AG04449 (cell line): Measurements from ENCODE around the gene SHROOM1.

Experiments used
- CTCF ChIA-PET: fragments of 350-600 bp; formaldehyde crosslinking; extraction: SDS; loops from one replicate; lab custom pipeline; 2021; ENCODE audit warnings: antibody characterized with exemption; lab: Yijun Ruan, JAX
- POLR2A ChIA-PET: fragments of 400-600, 350-600 bp; formaldehyde crosslinking; extraction: SDS; loops from one replicate; lab custom pipeline; 2020; ENCODE audit warnings: antibody characterized with exemption, inconsistent platforms; lab: Yijun Ruan, JAX
- DNase-seq: peaks from one replicate; pipeline ENCODE4 v3.0.0-alpha.2; 2010; ENCODE audit warnings: low read depth, low spot score
- H3K4me3 ChIP-seq: 2 replicates; pipeline ENCODE4 v1.5.1; 2011; ENCODE audit warnings: low read depth, mild to moderate bottlenecking, control low read depth, low read length
- TF ChIP-seq, protein P1 (sequence below): IDR thresholded peaks from one replicate; pipeline ENCODE4 v1.5.1; 2011; ENCODE audit warnings: mild to moderate bottlenecking, moderate library complexity, low read length, control low read depth, inconsistent platforms; ENCODE audit not compliant: insufficient read depth; ENCODE audit errors: missing control alignments

SHROOM1 gene, protein sequence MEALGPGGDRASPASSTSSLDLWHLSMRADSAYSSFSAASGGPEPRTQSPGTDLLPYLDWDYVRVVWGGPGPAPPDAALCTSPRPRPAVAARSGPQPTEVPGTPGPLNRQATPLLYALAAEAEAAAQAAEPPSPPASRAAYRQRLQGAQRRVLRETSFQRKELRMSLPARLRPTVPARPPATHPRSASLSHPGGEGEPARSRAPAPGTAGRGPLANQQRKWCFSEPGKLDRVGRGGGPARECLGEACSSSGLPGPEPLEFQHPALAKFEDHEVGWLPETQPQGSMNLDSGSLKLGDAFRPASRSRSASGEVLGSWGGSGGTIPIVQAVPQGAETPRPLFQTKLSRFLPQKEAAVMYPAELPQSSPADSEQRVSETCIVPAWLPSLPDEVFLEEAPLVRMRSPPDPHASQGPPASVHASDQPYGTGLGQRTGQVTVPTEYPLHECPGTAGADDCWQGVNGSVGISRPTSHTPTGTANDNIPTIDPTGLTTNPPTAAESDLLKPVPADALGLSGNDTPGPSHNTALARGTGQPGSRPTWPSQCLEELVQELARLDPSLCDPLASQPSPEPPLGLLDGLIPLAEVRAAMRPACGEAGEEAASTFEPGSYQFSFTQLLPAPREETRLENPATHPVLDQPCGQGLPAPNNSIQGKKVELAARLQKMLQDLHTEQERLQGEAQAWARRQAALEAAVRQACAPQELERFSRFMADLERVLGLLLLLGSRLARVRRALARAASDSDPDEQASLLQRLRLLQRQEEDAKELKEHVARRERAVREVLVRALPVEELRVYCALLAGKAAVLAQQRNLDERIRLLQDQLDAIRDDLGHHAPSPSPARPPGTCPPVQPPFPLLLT

DNA sequence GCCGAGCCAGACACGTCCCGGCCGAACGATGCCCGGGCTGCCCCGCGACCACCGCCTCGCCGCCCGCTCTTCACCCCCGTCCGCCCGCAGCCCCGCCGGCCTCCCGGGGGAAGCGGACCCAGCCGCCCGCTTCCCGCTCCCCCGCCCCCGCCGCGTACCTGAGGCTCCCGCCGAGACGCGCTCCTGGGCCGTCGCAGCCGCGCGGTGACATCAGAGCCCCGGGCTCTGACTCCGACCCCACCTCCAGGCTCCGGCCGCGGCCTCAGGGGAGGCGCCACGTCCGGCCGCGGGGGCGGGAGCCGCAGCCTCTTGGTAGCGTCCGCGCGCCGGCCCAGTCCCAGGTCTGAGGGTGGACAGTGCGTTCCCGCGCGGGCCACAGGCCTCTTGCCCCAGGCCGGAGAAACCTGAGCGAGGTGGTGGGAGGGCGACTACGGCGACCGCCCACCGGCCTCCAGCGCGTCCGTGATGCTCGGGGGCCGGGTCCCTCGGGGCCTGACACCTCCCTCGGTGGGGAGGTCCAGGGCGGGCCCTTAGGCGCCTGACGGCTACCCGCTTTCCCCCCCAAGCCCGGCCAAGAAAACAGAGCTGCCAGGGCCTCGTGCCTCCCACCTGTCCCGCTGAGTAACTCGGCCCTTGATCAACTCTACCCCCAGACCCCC, at the start of gene SHROOM1:
TSS of gene SHROOM1 (minus strand) at position 212 of the 659 bp plus-strand sequence. CDS start 4,507 bp downstream, outside the sequence.
- ChIA-PET CTCF (interaction anchor here (0.9 to 12.8 kb wide), 18 partner anchors 8 to 302 kb away, joined by 3 to 197 read pairs (median 6); partner anchors contain the start of genes GDF9, SOWAHA and UQCRQ), POLR2A (interaction anchor here (0.6 to 1.3 kb wide), 2 partner anchors 11 to 322 kb away, joined by 3 read pairs; no protein-coding TSS in a partner anchor)
- peak within 1 kb of the TSS; percentile 64 for H3K4me3 ChIP-seq
- DNase-seq, result no peak
- TF ChIP-seq, protein P1, sequence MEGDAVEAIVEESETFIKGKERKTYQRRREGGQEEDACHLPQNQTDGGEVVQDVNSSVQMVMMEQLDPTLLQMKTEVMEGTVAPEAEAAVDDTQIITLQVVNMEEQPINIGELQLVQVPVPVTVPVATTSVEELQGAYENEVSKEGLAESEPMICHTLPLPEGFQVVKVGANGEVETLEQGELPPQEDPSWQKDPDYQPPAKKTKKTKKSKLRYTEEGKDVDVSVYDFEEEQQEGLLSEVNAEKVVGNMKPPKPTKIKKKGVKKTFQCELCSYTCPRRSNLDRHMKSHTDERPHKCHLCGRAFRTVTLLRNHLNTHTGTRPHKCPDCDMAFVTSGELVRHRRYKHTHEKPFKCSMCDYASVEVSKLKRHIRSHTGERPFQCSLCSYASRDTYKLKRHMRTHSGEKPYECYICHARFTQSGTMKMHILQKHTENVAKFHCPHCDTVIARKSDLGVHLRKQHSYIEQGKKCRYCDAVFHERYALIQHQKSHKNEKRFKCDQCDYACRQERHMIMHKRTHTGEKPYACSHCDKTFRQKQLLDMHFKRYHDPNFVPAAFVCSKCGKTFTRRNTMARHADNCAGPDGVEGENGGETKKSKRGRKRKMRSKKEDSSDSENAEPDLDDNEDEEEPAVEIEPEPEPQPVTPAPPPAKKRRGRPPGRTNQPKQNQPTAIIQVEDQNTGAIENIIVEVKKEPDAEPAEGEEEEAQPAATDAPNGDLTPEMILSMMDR, result no peak

GRCh38 chr5:132877938-132878337, 47.5 kb upstream of the SHROOM1 start:
- DNase-seq, result no peak
- ChIA-PET POLR2A (interaction anchor here (0.7 kb wide), 1 partner anchor 12 kb away, joined by 3 read pairs; no protein-coding TSS in a partner anchor), CTCF (interaction anchor here (1.2 to 2.4 kb wide), 5 partner anchors 11 to 491 kb away, joined by 3 to 19 read pairs (median 7); partner anchors contain the start of genes GDF9, SHROOM1 and UQCRQ)
- TF ChIP-seq, protein P1, result no peak
- H3K4me3 ChIP-seq, result no peak overlapping the region

- no peak for DNase-seq
- ChIA-PET POLR2A (interaction anchor here (0.6 to 0.7 kb wide), 2 partner anchors 12 to 478 kb away, joined by 3 read pairs; no protein-coding TSS in a partner anchor), CTCF (interaction anchor here (0.6 to 2.4 kb wide), 8 partner anchors 11 to 491 kb away, joined by 3 to 19 read pairs (median 4); partner anchors contain the start of genes GDF9, SHROOM1 and UQCRQ)
- no peak overlapping the region for H3K4me3 ChIP-seq
- TF ChIP-seq, protein P1, result no peak
These were observed 47.0 kb upstream of the SHROOM1 start for GRCh38 chr5:132877466-132877865.

- ChIA-PET CTCF (interaction anchor here (1.1 to 2.4 kb wide), 7 partner anchors 10 to 490 kb away, joined by 3 to 19 read pairs (median 6); partner anchors contain the start of genes GDF9, SHROOM1 and UQCRQ), POLR2A (no interaction called here)
- no peak overlapping the region for H3K4me3 ChIP-seq
- DNase-seq, result peak; percentile 28
- TF ChIP-seq, protein P1, result no peak
These were observed 45.7 kb upstream of the SHROOM1 start for GRCh38 chr5:132876020-132876759.

DNA sequence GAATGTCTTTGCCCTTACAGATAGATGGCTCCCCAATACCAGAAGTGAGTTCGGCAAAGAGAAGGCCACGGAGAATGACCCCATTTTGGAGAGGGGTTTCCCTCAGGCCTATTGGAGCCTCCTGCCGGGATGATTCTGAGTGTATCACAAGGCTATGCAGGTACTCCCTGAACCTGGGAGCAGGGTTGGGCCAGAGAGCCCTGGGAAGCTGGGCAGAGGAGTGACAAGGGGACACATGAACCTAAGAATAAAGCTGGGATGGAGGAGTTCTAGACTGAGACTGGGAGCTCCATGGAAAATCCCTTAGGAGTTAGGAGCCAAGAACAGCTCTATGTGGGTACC, 43.5 kb upstream of the SHROOM1 start:
- no peak for DNase-seq
- no peak overlapping the region for H3K4me3 ChIP-seq
- ChIA-PET POLR2A (no interaction called here), CTCF (interaction anchor here (0.9 to 2.2 kb wide), 4 partner anchors 8 to 488 kb away, joined by 3 to 6 read pairs (median 6); no protein-coding TSS in a partner anchor)
- TF ChIP-seq, protein P1, result no peak
